GM12873 (cell line): ENCODE results near the gene PGLYRP4.

ENCODE experiments used
- CTCF ChIP-seq: IDR thresholded peaks from 2 replicates; pipeline ENCODE4 v1.5.1; 2012; ENCODE audit warnings: low read depth, mild to moderate bottlenecking, moderate library complexity, low read length, control low read depth; ENCODE audit not compliant: insufficient read depth; ENCODE audit errors: missing control alignments

PGLYRP4 gene

GRCh38 chr1:153291514-153291913 is 57.1 kb downstream of the PGLYRP4 start:
- no peak for TF ChIP-seq CTCF

- peak; percentile 82 for TF ChIP-seq CTCF
Observed at GRCh38 chr1:153288634-153289275, 59.9 kb downstream of the PGLYRP4 start.
